DND-41 (cell line): ENCODE measurements around the gene MTCH1.

Experiments
- EZH2 ChIP-seq: IDR thresholded peaks from 3 replicates; pipeline ENCODE4 v1.6.1; 2012; ENCODE audit warnings: borderline replicate concordance, low read depth, mild to moderate bottlenecking, moderate library complexity, low read length, inconsistent platforms; ENCODE audit not compliant: severe bottlenecking
- TF ChIP-seq, protein P1 (sequence below): IDR thresholded peaks from 2 replicates; pipeline ENCODE4 v1.5.1; 2012; ENCODE audit warnings: borderline replicate concordance, low read length, moderate library complexity, mild to moderate bottlenecking; ENCODE audit not compliant: poor library complexity, severe bottlenecking; ENCODE audit errors: extremely low read depth

DNA sequence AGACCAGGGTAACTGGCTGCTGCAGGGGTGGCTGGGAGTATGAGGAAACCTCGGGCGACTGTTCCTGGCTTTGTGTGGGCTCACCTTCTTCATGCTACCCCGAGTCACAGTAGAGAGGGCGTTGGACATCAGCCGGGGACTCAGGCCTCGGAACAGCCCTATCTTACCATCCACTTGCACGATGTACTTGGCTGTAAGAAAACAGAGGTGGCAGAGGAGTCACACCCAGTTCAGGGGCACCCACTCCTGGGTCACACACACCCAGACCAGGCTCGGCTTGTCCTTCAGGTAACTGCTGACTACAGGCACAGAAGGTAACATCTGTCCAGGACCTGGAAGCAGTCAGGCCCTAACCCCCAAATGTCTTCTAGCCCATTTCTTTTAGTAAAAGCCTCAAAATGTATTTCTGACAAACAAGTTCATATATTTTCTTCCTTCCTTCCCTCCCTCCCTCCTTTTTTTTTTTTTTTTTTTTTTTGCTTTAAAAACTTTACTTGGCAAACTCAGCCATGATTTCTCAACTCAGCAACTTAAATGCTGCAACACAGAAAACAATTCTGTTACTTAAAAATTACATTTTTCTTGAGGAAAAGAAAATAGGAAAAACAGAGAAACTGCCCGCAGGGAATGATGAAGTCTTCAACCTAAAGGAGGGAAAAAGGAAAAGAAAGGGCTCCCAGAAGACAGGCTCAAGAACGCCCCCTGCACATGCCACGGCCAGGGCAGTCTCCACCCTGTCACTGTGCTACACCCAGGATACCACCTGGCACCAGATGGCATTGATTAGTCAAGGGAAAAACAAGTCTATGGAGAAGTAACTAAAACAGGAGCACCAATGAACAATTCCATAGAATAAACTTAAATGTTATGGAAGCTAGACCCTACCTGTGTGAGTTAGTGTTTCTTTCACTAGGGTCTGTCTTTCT, 7.3 kb downstream of the MTCH1 start:
- TF ChIP-seq, protein P1, sequence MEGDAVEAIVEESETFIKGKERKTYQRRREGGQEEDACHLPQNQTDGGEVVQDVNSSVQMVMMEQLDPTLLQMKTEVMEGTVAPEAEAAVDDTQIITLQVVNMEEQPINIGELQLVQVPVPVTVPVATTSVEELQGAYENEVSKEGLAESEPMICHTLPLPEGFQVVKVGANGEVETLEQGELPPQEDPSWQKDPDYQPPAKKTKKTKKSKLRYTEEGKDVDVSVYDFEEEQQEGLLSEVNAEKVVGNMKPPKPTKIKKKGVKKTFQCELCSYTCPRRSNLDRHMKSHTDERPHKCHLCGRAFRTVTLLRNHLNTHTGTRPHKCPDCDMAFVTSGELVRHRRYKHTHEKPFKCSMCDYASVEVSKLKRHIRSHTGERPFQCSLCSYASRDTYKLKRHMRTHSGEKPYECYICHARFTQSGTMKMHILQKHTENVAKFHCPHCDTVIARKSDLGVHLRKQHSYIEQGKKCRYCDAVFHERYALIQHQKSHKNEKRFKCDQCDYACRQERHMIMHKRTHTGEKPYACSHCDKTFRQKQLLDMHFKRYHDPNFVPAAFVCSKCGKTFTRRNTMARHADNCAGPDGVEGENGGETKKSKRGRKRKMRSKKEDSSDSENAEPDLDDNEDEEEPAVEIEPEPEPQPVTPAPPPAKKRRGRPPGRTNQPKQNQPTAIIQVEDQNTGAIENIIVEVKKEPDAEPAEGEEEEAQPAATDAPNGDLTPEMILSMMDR = no peak
- no peak for TF ChIP-seq EZH2
